Stimulated activated CD8-positive, alpha-beta memory T cell treated with anti-CD3 and anti-CD28 coated beads, Interleukin-4, amount 100 ng/mL, for 48 hours (primary cell): ENCODE data around the gene ACAD11.

Experiments used
- DNase-seq: peaks from one replicate; pipeline ENCODE4 v3.0.0-alpha.2; 2020

The ACAD11 gene

DNA sequence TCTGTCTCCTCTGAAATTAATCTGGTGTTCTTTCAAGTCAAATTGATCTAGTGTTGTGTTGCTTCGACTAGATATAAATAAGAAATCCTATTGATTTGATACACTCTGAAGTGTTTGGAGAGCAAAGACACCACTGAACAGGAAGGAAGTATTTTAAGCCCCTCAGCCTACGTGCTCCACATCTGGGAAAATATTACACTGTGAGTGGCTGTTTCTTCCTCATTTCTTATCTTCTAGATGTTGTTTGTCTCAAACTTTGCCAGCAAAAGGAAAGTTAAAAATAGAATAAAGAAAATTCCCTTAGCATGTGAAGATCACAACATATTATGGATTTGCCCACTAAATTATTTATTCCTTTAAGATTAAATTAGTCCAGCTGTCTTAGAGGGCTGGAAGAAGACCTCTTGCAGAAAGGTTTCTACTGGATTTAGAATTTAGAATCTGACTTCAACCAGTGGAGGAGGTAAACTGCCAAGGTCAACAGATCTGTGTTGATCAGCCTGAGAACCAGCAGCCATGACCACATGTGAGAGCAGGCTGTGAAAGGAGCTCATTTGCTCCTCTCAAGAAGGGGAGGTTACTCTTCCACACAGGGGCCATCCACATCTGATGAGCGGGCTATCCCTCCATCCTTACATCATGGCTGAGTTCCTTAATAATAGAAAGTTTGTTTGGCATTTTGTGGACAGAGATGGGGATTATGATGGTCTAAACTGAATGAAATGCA is 108.9 kb downstream of the ACAD11 start:
- DNase-seq: no peak

DNA sequence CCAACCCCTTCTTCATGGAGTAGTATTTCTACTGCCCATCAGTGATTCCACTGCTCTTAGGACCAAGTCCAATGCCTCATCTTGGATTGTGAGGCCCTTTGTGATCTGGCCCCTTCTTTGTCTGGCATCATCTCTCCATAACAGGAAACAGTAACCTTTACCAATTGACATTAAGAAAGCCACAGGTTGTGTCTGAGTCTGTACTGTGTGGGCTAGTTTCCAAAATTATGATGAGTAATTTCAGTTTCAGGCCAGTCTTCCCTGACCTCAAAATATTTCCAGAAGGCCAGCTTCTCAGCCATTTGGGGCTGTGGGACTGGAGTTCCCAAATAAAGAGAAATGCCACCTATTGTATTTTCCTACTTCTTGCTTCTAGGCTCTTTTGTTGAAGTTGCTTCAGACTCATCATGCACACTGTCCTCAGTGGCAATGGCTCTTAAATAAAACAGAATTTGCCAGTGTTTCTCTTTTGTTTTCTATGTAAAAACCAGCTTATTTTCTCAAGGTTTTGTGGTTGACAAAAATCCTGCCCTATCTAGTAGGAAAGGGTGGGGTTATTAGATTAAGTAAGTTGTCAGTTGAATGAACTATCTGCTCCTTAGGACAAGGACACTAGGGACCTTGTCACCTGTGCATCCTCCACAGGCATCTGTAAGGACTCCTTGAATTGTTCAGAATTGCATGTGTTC is 109.6 kb downstream of the ACAD11 start:
- no peak for DNase-seq

GRCh38 chr3:132549169-132549568 is 110.4 kb downstream of the ACAD11 start:
- no peak for DNase-seq

DNA sequence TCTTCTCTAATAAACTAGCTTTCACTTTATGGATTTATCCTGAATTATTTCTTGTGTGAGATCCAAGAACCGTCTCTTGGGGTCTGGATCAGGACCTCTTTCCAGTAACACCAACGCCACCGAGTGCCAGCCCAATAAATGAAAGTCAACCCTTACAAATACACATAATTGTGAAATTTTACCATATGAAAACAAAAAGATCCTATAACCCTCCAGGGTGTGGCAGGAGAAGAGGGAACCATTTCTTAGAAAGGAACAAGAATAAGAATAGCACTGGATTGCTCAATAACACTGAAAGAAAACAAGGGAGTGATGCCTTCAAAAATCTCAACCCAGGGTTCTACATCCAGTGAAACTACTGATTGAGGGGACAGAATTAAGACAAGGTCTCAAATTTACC is 114.1 kb downstream of the ACAD11 start:
- DNase-seq: no peak

DNA sequence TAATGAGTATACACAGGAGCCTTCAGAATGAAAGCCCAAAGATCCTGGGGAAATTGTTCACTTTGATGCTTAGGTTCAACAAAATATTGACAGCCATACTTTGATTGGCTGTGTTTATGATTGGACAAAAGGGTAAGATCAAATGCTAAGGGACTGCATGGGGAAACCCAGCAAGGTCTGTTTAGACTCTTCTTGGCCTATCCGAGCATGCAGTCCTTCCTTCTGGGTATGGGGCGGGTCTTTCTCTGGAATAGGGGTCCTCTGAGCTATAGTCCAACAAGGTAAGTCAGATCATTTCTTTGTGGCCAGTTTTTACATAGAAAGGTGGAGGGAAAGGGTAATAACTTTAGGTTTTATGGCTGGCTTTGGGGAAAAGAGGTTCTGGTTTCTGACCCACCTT is 115.5 kb downstream of the ACAD11 start:
- DNase-seq: no peak

DNA sequence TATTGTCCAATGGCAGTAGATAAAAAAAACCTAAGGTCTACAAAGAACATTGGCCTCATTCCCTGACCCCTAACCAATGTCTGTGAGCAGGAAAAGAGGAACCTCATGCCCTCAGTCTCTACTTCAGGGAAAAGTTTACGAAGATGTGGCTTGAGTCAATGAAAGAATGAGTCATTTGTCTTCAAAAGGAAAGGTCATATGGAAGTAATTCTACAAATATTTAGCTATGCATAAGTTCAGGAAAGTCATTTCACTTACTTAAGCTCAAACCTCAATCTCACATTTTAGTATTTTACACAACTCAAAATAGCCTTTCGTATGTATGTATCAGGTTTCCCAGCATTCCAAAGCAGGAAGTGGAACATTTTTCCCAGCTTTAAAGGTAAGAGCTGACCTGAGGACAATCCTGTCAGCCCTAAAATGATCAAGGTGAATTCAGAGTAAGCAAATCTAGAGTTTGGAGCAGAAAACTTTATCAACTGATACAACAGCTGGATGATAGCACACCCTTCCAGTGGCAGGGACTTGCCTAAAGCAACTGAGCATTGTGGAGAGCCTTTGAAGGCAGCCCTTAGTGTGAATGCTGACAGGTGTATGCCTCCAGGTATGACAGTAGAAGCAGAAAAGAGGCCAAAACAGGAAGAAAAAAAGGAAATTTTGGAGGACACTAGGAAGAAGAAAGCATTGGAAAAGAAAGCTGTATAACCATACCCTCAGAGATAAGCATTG is 116.4 kb downstream of the ACAD11 start:
- DNase-seq: no peak

GRCh38 chr3:132542577-132542976 is 117.0 kb downstream of the ACAD11 start:
- no peak for DNase-seq

DNA sequence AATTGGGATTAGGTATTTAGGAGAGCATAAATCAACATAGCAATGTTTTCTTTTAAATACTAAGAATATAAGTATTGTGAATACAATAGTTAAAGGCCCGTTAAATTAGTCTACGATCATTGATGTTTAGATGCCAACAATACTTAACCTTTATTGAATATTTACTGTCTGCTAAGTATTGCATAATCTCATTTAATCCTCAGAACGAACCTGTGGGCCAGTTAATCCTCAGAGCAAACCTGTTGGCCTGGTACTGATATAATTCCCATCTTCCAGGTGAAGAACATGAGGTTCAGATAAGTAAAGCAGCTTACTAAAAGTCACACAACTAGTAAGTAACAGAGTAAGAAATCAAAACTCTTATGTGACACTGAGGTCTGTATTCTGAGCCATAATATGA is 119.9 kb downstream of the ACAD11 start:
- DNase-seq: no peak

- no peak for DNase-seq
These were observed 121.5 kb downstream of the ACAD11 start for GRCh38 chr3:132538072-132538471.

GRCh38 chr3:132537297-132537696 is 122.3 kb downstream of the ACAD11 start:
- no peak for DNase-seq

DNA sequence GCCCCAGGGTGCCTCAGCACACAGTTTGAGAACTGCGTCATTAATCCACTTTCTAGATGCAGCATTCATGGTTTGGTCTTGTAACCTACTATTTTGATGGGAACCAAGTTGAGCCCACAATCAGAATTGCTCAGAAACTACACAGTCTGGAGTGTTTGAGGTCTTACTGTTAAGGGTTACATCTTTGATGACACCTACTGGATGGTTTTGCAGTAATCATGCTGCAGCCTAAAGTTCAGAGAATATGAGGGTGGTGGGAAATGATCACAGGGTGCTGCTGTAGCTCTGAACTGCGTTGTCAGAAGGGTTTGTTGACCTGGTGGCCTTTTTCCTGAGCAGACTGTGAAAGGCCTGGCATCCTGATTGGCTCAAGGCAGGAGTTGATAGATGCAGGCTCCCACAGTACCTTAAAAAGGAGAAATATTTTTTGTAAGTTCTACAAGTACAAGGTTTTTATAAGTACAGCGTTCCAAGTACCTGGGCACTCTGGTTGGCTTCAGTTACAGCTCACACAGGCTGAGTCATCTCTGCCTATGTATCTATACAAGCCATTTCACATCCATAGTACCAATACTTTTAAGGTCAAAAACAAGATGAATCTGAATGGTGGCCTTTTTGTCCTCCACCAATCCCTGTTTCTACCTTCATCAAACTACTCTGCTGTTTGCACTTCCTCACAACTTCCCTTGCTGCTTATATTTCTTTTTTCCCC is 123.0 kb downstream of the ACAD11 start:
- no peak for DNase-seq

- peak; percentile 70 for DNase-seq
These were observed 123.8 kb downstream of the ACAD11 start for GRCh38 chr3:132535575-132536441.

DNA sequence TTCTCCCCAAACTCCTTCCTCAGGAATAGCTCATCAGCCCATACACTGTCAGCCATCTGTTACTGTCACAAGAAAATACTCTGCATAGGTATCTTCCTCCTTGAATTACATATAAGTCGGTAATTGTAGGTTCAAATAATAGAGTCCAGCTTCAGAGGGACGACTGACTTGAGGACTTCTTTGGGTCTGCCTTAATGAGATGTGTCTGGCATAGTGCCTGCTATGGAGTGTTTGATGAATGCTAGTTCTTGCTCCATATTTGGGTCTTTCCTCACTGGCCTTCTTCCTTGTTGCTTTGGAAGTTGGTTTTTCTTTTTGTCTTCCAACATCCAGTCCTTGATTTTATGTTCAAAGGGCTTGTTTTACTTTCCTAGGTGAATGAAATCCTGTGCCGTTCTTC is 129.0 kb downstream of the ACAD11 start:
- no peak for DNase-seq

DNA sequence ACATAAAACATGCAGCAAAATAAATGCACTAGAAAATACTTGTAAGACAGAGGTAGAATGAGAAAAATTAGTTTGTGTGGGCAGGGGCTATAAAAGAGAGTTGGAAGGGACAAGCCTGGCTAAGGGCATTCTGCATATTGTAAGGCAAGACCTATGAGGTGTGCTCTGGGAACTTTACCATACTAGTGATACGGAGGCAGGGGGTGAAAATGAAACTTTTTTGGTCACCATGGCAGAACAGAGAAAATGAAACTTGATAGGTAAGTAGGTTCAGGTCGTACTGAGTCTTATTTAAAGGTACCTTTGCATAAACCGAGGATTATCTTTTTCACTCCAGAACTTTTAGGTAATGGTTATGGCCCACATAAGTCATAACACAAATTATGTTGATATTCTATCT is 137.3 kb downstream of the ACAD11 start:
- no peak for DNase-seq

DNA sequence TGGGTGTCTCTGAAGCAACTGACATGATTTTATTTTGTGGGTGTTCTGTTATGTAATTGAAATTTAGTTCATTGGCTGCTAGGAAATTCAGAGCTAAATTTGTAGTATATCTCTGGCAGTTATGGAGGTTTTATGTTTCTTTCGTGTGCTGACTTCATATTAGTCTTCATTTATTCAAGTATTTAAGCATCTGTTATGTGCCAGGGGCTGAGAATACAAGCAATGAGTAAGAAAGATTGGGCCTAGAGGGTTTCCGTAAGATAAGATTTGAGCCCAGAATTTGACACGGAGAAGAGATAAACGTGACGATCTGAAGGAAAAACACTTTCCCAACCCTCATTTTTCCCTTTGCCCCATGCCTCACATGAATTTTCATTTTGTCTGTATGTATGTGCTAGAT is 137.7 kb downstream of the ACAD11 start:
- no peak for DNase-seq

GRCh38 chr3:132519914-132520313 is 139.7 kb downstream of the ACAD11 start:
- DNase-seq: no peak

GRCh38 chr3:132517311-132517710 is 142.3 kb downstream of the ACAD11 start:
- no peak for DNase-seq

GRCh38 chr3:132513057-132513456 is 146.6 kb downstream of the ACAD11 start:
- no peak for DNase-seq

GRCh38 chr3:132509506-132509905 is 150.1 kb downstream of the ACAD11 start:
- no peak for DNase-seq

GRCh38 chr3:132509096-132509495 is 150.5 kb downstream of the ACAD11 start:
- no peak for DNase-seq
